Bone marrow (tissue), 2 donors: Measurements from ENCODE around the gene DACT3.
"Not testable (repeated sequence)": the region's sequence is repeated elsewhere in the genome, so short reads cannot be mapped to it uniquely, and the experiment has no call there.

Source experiments
- DNase-seq, 2 donors: peaks; one replicate each; lab custom pipeline; 2025; lab: John Stamatoyannopoulos, UW

DACT3 gene

GRCh38 chr19:46634045-46634655 is 26.8 kb downstream of the DACT3 start:
- DNase-seq: peak; percentile 55 to 88

- DNase-seq: no peak
Measured at GRCh38 chr19:46633130-46633529, 27.9 kb downstream of the DACT3 start.

DNA sequence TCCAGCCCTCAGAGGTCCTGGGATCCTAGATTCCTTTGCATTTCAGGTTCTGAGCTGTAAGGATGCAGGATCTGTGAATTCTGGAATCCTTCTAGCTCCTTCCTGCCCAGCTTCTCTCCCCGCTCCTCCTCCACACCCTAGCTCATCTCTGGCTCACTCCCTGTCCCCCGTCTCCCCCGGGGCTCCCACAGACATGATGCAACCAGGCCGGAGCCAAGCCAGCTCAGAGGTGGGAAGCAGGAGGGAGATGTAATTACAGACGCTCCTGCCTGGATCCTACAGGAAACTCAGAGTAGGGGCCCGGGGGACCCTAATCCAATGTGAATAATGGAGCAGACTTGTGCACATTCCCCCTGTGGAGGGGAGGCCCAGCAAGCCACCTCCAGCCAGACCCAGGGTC is 29.5 kb downstream of the DACT3 start:
- DNase-seq: no peak

DNA sequence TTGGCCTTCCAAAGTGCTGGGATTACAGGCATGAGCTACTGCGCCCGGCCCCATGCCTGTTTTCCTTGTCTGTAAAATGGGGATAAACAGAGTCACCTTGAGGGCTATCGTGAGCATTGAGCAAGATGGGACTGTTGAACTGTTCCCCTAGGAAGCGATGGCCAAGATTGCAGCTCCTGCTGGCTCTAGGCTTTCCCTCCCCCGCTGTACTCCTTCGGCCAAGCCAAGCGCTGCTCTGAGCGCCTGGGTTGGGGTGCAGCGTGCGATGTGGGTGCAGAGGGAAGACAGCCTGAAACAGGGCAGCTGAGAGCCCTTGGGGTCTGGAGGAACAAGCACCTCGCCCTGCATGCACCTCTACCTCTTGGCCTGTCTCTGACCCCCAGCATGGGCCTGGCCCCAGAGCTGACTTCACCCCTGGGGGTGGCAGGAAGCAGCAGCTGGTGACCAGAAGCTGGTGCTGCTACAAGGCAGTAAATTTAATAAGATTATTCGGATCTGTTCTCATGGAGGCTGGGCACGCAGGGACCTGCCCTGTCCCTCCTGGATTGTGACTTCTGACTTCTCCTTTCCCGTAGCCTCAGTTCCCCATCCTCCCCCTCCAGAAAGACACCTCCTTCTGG is 30.3 kb downstream of the DACT3 start:
- no peak for DNase-seq

GRCh38 chr19:46629546-46630025 is 31.4 kb downstream of the DACT3 start:
- peak in 1 of 2 donors; percentile 62 for DNase-seq

DNA sequence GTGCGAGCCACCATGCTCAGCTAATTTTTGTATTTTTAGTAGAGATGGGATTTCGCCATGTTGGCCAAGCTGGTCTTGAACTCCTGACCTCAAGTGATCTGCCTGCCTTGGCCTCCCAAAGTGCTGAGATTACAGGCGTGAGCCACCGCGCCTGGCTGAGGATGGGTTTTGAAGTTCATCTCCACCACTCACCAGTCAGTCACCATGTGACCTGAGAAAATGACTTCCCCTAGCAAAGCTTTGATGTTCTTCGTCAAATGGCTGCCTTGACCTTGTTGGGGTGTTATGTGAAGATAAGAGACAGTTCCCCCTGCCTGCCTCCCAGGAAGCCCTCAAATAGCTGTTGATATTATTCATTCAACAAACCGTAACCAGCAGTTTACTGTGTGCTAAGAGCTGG is 32.0 kb downstream of the DACT3 start:
- not testable (repeated sequence) for DNase-seq

DNA sequence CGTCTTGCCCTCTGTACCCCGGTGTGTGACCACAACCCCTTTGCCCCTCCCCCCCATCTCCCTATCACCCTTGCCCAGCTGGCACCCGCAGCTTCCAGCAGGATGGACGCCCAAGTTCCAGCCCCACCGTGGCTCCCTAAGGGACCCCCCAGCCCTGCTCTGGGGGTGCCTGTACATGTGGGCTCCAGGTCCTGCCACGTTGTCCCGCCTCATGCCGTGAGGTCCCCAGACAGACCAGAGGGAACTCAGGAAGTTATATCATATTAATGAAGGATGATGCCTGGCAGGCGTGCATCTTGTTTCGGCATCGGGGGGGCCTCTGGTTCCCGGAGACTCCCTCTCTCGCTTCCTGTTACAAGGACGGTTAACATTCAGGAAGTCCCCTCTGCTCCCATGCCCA is 34.5 kb downstream of the DACT3 start:
- DNase-seq: no peak

- DNase-seq: no peak
Measured at GRCh38 chr19:46625731-46626130, 35.3 kb downstream of the DACT3 start.

DNA sequence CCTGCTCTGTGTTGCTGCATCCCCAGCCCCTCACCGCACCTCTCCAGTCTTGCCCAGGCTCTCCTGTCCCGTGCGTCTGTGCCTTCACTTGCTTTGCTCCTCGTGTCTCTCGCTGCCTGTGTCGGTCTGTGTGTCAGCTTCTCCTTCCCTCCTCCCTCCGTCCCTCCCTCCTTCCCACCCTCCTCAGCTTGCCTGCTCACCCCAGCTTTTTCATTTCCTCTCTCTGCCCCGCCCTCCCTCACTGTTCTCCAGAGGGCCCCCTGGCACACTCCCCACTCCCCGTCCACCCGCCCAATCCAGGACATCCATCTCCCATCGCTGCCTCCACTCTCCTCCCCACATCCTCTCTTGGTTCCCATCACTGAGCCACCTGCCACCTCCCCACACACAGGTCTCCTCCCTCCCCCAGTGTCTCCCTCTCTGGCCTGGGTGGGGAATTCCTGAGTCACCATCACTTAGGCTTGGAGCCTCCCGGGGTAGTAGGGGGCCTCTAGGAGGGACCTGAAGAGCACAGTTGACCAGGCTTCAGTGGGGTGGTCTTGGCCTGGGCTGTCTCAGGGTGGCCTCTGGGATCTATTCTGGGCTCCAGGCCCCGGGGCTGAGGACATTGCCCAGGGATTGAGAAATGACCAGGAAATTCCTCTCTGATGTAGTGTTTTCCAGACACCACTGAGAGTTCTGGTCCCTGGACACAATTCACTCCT is 35.9 kb downstream of the DACT3 start, which contains the start of gene PTGIR:
Gene PTGIR (minus strand): TSS at position 132 of the 704 bp plus-strand sequence. CDS start 864 bp downstream, outside the sequence.
- DNase-seq: peak; percentile 30 to 66

DNA sequence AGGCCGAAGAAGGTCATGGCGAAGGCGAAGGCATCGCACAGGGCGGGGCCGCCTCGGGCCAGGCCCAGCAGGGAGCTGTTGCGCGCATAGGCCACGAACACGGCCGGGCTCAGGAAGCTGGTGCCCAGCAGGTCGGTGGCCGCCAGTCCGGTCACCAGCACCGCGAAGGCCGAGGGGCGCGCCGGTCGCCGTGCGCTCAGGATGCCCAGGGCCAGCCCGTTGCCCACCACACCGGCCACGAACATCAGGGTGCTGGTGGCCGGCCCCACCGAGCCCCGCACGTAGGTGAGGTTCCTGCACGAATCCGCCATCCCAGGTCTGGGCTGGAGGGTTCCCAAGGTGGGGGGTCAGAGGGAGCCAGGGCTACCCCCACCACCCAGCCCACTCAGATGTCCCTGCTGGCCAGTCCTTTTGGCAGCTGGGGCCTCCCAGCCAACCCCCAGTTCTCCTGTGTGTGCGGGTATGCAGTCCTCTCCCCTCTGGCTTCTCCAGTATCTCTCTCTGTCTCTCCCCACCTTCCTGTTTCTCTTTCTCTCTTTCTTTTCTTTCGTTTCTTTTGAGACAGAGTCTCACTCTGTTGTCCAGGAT is 37.0 kb downstream of the DACT3 start:
- no peak for DNase-seq

- DNase-seq: no peak
Measured at GRCh38 chr19:46622118-46622446, 38.9 kb downstream of the DACT3 start.

GRCh38 chr19:46621191-46622117 is 39.5 kb downstream of the DACT3 start:
- DNase-seq: no peak

- no peak for DNase-seq
Measured at GRCh38 chr19:46620716-46621115, 40.3 kb downstream of the DACT3 start.

- DNase-seq: no peak
Measured at GRCh38 chr19:46620267-46620666, 40.7 kb downstream of the DACT3 start.

- DNase-seq: no peak
Measured at GRCh38 chr19:46618670-46619231, 42.2 kb downstream of the DACT3 start.

GRCh38 chr19:46617601-46618000 is 43.4 kb downstream of the DACT3 start:
- DNase-seq: no peak

GRCh38 chr19:46616631-46617322 is 44.2 kb downstream of the DACT3 start:
- DNase-seq: peak in 1 of 2 donors; percentile 23

- no peak for DNase-seq
Measured at GRCh38 chr19:46615966-46616365, 45.0 kb downstream of the DACT3 start.

- peak; percentile 64 to 65 for DNase-seq
Measured at GRCh38 chr19:46614114-46614722, 46.8 kb downstream of the DACT3 start.

DNA sequence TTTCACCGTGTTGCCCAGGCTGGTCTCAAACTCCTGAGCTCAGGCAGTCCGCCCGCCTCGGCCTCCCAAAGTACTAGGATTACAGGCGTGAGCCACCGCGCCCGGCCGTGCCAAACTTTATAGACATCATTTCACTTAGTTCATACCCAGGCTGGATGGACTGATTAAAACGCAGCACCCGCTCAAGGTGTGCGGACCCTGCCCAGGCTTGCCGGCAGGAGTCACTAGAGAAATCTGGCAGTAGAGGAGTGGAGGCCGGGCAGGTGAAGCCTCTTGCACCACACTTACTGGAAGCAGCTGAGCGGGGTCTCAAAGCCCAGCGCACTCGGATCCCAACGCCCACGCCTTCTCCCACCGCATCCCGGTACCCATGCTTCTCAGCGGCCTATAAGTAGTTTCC is 47.5 kb downstream of the DACT3 start:
- DNase-seq: no peak
